ENCODE measurements around the gene IL16.

The IL16 gene

GRCh38 chr15:81303244-81304225, 106.9 kb downstream of the IL16 start:
- in situ Hi-C loops (cut with MboI; ENCODE audit: low sequenced_read_pairs) = loop anchor here (25.0 kb wide), 1 partner anchor 1234 kb away; the partner anchor contains the start of gene RPS17

DNA sequence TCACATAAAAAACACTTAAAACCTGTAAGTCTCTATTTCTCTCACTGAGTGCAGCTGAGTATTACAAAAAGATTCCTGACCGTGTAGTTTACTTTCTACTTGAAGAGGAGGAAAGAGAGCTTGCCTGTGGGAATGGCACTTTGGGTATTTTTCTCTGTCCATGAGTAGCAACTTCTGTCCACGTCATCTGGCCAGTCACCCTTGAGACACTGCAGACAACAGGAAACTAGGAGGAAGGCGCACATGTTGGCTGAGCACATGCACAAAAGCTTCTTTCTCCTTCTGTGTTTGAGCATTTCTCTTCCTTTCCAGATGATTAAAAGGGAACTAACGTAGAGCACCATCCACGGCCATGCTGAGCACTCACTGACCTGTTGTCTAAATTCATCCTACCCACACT, 107.5 kb downstream of the IL16 start:
- in situ Hi-C loops (cut with MboI; ENCODE audit: low sequenced_read_pairs) = loop anchor here (25.0 kb wide), 1 partner anchor 1233 kb away; the partner anchor contains the start of gene RPS17

- in situ Hi-C loops (cut with MboI; ENCODE audit: low sequenced_read_pairs) = loop anchor here (25.0 kb wide), 1 partner anchor 1229 kb away; the partner anchor contains the start of gene RPS17
Measured at GRCh38 chr15:81308260-81308659, 111.6 kb downstream of the IL16 start.

- in situ Hi-C loops (cut with MboI; ENCODE audit: low sequenced_read_pairs) = loop anchor here (25.0 kb wide), 1 partner anchor 1227 kb away; the partner anchor contains the start of gene RPS17
Measured at GRCh38 chr15:81309647-81310450, 113.2 kb downstream of the IL16 start.

DNA sequence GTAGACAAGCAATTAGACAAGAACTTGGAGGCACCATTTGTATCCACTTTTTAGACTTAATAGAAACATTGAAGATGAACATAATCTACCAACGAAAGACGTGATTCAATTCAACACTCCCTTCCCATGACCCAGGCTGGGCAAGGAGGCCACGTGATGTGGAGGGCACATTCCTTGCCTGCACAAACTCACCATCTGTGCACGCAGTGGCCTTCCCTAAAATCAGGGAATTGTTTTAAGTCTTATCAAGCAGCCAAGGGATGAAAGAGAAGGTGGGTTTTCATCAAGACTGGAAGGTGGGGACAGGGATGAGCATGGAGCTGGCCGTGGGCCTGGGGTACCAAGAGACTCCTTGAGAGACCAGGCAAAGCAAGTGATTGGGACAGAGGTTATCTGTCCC, 113.8 kb downstream of the IL16 start:
- in situ Hi-C loops (cut with MboI; ENCODE audit: low sequenced_read_pairs) = loop anchor here (25.0 kb wide), 1 partner anchor 1227 kb away; the partner anchor contains the start of gene RPS17

DNA sequence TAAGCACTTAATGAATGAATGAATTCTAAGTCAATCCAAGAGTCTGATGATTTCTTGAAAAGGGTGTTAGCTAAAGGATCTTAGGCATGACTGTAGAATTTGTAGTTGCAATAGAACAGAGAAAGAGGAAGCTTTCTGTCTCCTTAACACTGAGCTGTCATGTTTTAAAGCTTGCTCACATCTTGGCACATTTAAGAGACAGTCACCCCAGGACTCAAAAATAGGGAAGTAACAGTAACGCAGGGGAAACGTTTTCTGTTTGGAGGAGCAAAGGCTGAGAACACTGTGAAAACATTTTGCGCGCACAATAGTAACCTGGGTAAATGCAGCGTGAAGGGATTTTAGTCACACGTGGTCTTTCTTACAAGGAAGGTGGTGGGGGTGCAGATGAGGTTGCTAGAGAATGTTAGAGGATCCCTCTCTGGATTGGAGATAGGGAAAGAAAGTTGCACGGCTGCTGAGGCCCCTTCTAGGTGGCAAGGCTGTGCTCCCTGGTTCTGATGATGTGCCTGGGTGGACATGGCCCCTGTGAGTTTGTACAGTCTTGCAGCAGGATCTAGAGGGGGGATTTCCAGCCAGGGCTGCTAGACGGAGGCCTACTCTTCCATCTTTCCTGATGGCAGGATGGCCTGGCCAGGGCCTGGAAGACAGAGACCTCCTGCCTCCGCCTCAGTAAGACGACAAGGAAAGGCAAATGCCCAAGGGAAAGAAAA, 115.2 kb downstream of the IL16 start:
- in situ Hi-C loops (cut with MboI; ENCODE audit: low sequenced_read_pairs) = loop anchor here (25.0 kb wide), 1 partner anchor 1225 kb away; the partner anchor contains the start of gene RPS17

- in situ Hi-C loops (cut with MboI; ENCODE audit: low sequenced_read_pairs) = loop anchor here (25.0 kb wide), 1 partner anchor 1224 kb away; the partner anchor contains the start of gene RPS17
Measured at GRCh38 chr15:81312790-81313543, 116.3 kb downstream of the IL16 start.

GRCh38 chr15:81313686-81314085, 117.0 kb downstream of the IL16 start:
- in situ Hi-C loops (cut with MboI; ENCODE audit: low sequenced_read_pairs) = loop anchor here (25.0 kb wide), 1 partner anchor 1224 kb away; the partner anchor contains the start of gene RPS17

DNA sequence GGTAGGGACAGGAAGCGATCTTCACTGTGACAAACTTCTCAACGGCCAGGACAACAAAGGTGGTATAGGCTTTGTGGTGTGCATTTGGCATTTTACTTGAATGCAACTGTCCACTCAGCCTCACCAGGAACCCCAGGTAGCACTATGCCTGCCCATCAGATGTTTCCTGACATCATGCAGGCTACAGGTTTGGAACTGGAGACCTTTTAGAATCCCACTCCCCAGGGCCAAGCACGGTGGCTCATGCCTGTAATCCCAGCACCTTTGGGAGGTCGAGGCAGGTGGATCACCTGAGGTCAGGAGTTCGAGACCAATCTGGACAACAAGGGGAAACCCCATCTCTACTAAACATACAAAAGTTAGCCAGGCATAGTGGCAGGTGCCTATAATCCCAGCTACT, 117.7 kb downstream of the IL16 start:
- in situ Hi-C loops (cut with MboI; ENCODE audit: low sequenced_read_pairs) = loop anchor here (25.0 kb wide), 1 partner anchor 1223 kb away; the partner anchor contains the start of gene RPS17

GRCh38 chr15:81315452-81316175, 118.9 kb downstream of the IL16 start:
- in situ Hi-C loops (cut with MboI; ENCODE audit: low sequenced_read_pairs) = loop anchor here (25.0 kb wide), 1 partner anchor 1222 kb away; the partner anchor contains the start of gene RPS17

- in situ Hi-C loops (cut with MboI; ENCODE audit: low sequenced_read_pairs) = loop anchor here (25.0 kb wide), 1 partner anchor 1221 kb away; the partner anchor contains the start of gene RPS17
Measured at GRCh38 chr15:81316267-81316666, 119.6 kb downstream of the IL16 start.

GRCh38 chr15:81317642-81318017, 121.0 kb downstream of the IL16 start:
- in situ Hi-C loops (cut with MboI; ENCODE audit: low sequenced_read_pairs) = loop anchor here (25.0 kb wide), 1 partner anchor 1220 kb away; the partner anchor contains the start of gene RPS17

DNA sequence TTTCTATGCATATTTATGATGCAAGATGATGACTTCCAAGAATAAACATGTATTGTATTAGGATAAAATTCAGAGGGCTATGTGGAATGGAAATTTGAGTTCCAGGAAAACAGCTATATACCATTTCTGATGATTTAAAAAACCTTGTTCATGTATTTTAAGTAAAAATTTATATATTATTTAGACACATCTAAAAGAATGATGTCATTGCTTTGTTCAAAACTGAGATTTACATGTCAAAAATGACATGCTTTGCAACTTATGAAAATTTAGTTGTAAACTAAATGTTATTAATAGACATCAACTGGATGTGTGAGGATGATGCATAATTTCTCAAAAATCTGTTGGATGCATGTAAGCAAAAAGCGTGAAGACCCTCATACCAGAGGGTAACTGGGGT, 125.0 kb downstream of the IL16 start:
- in situ Hi-C loops (cut with MboI; ENCODE audit: low sequenced_read_pairs) = loop anchor here (25.0 kb wide), 1 partner anchor 1216 kb away; the partner anchor contains the start of gene RPS17

GRCh38 chr15:81322676-81323253, 126.1 kb downstream of the IL16 start:
- in situ Hi-C loops (cut with MboI; ENCODE audit: low sequenced_read_pairs) = loop anchor here (25.0 kb wide), 1 partner anchor 1215 kb away; the partner anchor contains the start of gene RPS17

DNA sequence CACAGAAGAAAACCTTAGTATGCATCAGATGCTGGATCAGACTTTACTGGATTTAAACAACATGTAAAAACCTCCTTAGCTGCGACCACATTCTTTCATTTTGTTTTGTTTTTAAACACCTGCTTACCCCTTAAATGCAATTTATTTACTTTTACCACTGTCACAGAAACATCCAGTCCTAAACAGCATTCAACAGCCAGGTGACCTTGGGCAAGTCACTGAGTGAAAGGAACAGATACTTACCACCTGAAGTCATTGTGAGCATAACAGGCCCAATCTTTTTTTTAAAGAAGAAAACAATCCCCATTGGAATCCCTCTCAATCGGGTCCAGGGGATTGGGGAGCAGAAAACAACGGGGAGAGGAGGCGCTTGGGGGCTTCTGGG, 126.9 kb downstream of the IL16 start:
- in situ Hi-C loops (cut with MboI; ENCODE audit: low sequenced_read_pairs) = loop anchor here (25.0 kb wide), 1 partner anchor 1214 kb away; the partner anchor contains the start of gene RPS17

GRCh38 chr15:81323944-81324881, 127.5 kb downstream of the IL16 start, which contains the start of gene STARD5:
Gene STARD5, minus strand, starts transcription at chr15:81324141. Its CDS starts 42 bp downstream, at chr15:81324099.
- in situ Hi-C loops (cut with MboI; ENCODE audit: low sequenced_read_pairs) = loop anchor here (25.0 kb wide), 1 partner anchor 1213 kb away; the partner anchor contains the start of gene RPS17
